Neural crest cell (in vitro differentiated cells): Measurements from ENCODE around the gene ABCA13. TPM values are rescaled to one million over a fixed set of nuclear protein-coding genes. Genes with fewer than 3 reads are reported as not detected.

Experiments
- DNase-seq: peaks from one replicate; pipeline ENCODE4 v3.0.0; 2021; ENCODE audit warnings: low read depth, mixed read lengths, low spot score
- H3K27ac Mint-ChIP-seq: one replicate; pipeline ENCODE4 v1.8.0; 2021; ENCODE audit warnings: mild to moderate bottlenecking, mixed read lengths; ENCODE audit not compliant: unreplicated experiment
- H3K27me3 Mint-ChIP-seq: 2 replicates; pipeline ENCODE4 v1.8.0; 2021; ENCODE audit warnings: low read depth, mild to moderate bottlenecking, mixed read lengths
- H3K36me3 Mint-ChIP-seq: 2 replicates; pipeline ENCODE4 v1.8.0; 2021; ENCODE audit warnings: low read depth, mild to moderate bottlenecking, mixed read lengths
- H3K4me1 Mint-ChIP-seq: 2 replicates; pipeline ENCODE4 v1.8.0; 2021; ENCODE audit warnings: mixed read lengths
- H3K4me3 Mint-ChIP-seq: one replicate; pipeline ENCODE4 v1.8.0; 2021; ENCODE audit warnings: mild to moderate bottlenecking, mixed read lengths
- H3K9me3 Mint-ChIP-seq: 2 replicates; pipeline ENCODE4 v1.8.0; 2021; ENCODE audit warnings: mixed read lengths
- CTCF ChIP-seq: fragments of 200-600 bp; sonication (generic); conservative IDR thresholded peaks from 2 replicates; pipeline ENCODE4 v1.5.0; 2021; ENCODE audit warnings: antibody characterized with exemption, mild to moderate bottlenecking
- total RNA-seq: library from RNA; stranded (reverse); gene quantifications from 2 replicates; pipeline ENCODE4 v1.2.1, GENCODE V29; 2021

ABCA13 gene
- total RNA-seq, 1 donor from 2014 or later: 0.89 TPM

GRCh38 chr7:48398191-48398590 is 226.9 kb downstream of the ABCA13 start:
- Mint-ChIP-seq H3K36me3 (no peaks in the 10 kb centered on the region), H3K27me3 (no peaks in the 10 kb centered on the region), H3K27ac (no peak overlapping the region), H3K9me3 (no peaks in the 10 kb centered on the region), H3K4me1 (no peaks in the 10 kb centered on the region), H3K4me3 (no peak overlapping the region)
- no peak for DNase-seq
- TF ChIP-seq CTCF: no peak

- Mint-ChIP-seq H3K36me3 (no peaks in the 10 kb centered on the region), H3K4me3 (no peak overlapping the region), H3K27me3 (no peaks in the 10 kb centered on the region), H3K9me3 (no peaks in the 10 kb centered on the region), H3K4me1 (no peaks in the 10 kb centered on the region), H3K27ac (peak overlapping the region; percentile 23)
- no peak for DNase-seq
- no peak for TF ChIP-seq CTCF
These were observed 231.5 kb downstream of the ABCA13 start for GRCh38 chr7:48402721-48403120.

- no peaks in the 10 kb centered on the region for H3K36me3 Mint-ChIP-seq
- H3K27ac Mint-ChIP-seq: no peak overlapping the region
- H3K4me3 Mint-ChIP-seq: no peak overlapping the region
- H3K4me1 Mint-ChIP-seq: no peaks in the 10 kb centered on the region
- no peak for TF ChIP-seq CTCF
- no peak for DNase-seq
- peaks cover 7% of the 10 kb centered on the region for H3K9me3 Mint-ChIP-seq
- H3K27me3 Mint-ChIP-seq: no peaks in the 10 kb centered on the region
These were observed 237.5 kb downstream of the ABCA13 start for GRCh38 chr7:48408731-48409130.

- H3K27me3 Mint-ChIP-seq: no peaks in the 10 kb centered on the region
- no peak for TF ChIP-seq CTCF
- H3K36me3 Mint-ChIP-seq: no peaks in the 10 kb centered on the region
- DNase-seq: no peak
- H3K4me3 Mint-ChIP-seq: no peak overlapping the region
- peaks cover 7% of the 10 kb centered on the region for H3K9me3 Mint-ChIP-seq
- no peaks in the 10 kb centered on the region for H3K4me1 Mint-ChIP-seq
- no peak overlapping the region for H3K27ac Mint-ChIP-seq
These were observed 240.4 kb downstream of the ABCA13 start for GRCh38 chr7:48411619-48412018.

GRCh38 chr7:48414011-48414732 is 242.9 kb downstream of the ABCA13 start:
- Mint-ChIP-seq H3K4me1 (no peaks in the 10 kb centered on the region), H3K36me3 (no peaks in the 10 kb centered on the region), H3K27ac (no peak overlapping the region), H3K4me3 (no peak overlapping the region), H3K27me3 (no peaks in the 10 kb centered on the region), H3K9me3 (peaks cover 3% of the 10 kb centered on the region)
- no peak for DNase-seq
- no peak for TF ChIP-seq CTCF
